ENCODE results near the gene MYOM3.

The MYOM3 gene

DNA sequence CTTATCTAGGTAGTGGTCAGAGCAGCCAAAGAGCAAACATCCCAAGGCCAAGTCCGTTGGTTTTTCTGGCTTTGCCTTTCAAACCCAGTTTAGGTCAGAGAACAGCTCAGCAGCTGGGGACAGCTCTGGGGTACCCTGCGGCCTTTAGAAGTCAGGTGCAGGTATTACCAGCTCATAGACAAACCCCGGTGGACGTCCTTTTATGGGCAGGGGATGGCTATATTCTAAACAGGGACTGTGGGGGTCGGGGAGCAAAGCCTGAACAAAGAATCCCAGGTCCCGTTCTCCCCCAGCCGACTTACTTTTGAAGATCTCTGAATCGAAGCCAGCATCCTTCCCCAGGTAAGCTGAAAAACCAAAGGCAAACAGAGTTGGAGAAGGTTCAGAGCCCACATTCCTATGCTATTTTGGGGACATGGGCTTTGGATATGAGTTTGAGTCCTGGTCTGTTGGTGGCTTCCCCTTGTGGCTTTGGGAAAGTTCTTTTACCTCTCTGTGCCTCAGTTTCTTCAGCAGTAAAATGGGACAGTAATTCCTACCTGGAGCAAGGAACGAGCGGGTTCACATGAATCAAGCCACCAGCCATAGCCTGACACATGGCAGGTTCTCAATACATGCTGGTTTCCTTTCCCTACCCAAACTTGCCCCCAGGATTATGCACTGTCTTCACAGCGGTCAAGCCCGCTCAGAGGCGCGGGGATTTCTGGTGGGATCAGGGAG is 16.6 kb downstream of the MYOM3 start:
- no peak for DNase-seq

DNA sequence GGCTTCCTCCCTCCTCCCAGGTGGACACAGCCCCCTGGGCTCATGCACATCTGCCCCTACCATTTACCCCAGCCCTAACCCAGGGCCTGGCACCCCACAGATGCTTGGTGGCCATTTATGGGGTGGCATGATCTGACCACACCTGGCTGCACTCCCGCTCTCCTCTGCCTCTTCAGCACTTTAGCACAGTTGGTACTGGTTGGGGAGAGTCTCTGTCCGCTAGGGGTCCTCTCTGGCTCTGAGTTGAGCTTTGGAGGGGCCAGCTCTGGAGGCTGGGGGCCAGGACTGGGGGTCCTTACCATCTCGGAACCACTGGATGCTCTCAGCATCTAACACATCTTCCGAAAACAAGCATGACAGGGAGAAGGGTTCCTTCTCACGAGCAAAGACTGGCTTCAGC is 17.4 kb downstream of the MYOM3 start:
- no peak for DNase-seq

DNA sequence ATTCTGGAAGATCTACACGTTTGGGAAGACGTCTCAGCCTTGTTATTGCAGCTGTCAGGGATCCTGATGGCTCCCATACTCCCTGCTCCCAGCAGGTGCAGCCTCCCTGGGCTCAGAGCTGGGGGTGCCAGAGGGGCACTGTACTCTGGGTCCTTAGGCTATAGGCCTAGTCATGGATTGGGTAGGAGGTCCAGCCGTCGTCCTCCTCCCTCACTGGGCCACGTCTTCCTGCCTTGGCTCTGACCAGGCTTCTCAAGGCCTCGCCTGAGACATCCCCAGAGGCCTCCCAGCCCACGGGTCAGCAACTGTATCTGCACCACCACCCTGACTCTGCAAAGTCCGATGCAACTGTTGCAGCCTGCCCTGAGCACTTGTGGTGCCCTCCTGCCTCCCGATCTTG is 18.2 kb downstream of the MYOM3 start:
- no peak for DNase-seq

DNA sequence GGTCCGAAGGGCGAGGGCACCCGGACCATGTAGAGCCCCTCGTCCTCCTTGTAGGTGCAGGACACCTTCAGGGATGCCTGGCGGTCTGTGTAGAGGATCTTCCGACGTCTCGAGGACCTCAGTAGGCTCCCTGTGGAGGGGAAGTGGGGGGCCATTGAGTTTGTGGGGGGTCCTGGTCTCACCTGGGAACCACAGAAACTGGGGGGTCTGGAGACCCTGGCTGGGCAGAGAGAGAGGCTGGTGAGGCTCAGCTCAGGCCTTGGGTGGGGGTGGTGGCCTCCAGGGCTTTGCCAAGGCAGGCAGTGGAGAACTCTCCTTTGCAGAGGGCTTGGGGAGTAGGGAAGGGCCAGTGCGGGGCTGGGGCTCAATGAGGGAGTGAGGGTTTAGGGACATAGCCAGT is 19.0 kb downstream of the MYOM3 start:
- DNase-seq: no peak

DNA sequence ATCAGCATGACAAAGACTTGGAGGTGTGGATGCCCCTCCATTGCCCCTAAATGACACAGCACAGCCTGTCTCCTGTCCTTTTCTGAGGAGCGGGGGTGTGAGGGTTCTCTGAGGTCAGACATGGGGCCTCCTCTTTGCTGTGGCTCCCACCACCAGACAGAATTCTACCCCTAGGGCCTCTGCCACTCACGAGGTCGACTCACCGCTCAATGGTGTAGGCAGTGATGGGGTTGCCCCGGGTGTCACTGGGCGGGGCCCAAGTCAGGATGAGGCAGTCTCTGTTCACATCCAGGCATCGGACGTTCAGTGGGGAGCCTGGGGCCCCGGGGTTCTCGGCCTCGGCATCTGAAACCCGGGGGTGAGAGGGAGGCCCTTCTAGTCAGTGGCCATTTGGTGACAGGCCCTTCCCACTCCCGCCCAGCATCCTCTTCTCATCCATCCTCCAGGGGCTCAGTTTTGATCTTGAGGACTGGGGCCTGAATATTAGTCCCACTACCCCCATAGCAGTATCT is 19.9 kb downstream of the MYOM3 start:
- DNase-seq: no peak

DNA sequence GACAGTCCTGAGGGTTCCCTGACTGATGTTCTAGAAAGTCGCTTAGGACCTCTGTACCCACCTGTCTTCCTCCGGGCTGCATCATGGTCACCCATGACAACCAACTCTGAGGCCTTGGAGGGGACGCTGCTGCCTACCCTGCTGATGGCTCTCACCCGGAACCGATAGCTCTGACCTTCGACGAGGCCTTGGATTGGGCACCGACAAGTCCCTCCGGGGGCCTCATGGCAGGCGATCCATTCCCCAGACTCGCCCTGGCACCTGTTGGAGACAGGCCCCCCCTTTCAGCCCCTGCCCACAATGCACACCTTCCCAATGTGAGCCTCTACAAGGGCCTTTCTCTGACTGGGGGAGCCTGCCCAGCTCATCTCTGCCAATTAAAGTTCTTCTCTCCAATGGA is 21.2 kb downstream of the MYOM3 start:
- DNase-seq: no peak

DNA sequence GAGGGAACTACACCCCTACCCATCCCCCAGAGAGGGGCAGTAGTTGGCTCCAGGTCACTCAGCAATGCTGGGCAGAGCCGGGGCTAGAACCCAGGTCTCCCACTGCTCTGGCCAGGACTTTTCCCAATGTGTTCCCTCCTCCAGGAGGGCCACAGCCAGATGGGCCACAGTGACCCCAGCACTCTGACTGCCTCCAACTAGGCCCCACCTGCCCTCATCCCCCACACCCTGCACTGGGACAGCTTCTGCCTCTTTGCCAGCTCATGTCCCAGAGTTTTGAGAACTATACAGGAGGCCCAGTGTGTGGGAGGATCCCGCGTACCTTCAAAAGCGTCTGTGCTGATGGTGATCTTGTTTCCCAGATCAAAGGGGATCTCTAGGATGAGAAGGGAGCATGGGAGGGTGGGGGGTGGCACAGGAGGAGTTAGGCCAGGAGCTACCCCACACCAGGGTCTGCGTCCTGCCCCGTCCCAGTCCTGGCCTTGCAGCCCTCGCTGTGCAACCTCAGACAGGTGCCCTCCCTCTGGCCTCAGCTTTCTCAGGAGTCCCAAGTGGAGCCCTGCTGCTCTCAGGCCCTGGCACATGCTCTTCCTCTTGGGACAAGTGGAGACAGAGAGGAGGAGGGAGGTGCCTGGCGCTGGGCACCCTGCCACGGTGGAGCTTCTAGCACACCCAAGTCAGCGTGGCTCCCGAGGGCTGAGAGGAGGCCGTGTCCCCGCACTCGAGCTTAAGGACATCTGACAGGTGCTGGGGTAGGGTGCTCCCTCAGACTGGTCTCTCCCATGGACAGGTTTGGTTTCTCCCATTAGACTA is 22.0 kb downstream of the MYOM3 start:
- peak; percentile 30 for DNase-seq

DNA sequence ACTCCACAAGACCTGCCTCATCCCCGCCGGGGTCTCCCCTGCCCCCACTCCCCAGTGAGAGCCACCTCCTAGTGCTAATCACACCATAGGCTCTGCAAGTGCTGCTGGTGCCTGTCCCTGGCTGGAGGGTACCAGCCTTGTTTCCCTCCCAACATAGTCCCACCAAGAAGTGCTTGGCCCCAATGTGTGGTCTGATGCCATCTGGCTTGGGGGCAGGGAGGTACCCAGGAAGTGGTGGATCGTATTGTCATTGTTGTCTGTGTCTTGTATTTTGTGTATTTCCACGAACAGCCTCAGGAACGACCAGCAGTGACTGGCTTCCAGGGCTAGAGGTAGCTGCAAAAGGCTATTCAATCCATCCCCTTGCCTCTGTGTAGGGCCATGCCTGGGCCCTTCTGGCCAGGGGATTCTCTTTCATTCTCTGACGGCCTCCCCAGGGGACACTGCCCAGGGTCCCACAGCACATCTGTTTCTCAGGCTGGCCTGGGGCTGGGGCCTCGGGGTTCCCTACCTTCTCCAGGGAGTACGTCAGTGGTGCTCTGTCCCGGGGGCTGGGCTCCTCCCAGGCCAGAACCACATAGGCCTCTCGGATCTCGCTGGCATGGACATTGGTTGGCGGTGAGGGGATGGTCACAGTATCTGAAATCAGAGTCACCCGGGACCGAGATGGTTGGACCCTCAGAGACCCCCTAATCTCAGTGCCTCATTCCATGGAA is 22.8 kb downstream of the MYOM3 start:
- no peak for DNase-seq

DNA sequence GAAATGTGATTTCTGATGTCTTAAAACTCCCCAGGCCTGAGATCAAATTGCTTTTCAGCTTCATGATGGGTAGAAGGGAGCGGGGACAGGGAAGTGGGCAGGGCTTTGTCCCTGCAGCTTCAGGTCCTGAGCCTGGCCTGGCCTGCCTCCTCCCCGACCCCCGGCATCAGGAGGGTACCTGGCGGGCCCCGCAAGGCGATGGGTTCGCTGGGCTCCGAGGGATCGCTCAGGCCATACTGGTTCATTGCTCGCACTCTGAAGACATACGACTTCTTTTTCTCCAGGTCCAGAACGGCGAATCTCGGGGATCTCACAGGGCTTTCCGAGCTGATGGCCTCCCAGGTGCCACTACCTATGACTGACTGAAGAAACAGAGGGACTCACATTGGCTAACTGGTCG is 25.5 kb downstream of the MYOM3 start:
- no peak for DNase-seq

DNA sequence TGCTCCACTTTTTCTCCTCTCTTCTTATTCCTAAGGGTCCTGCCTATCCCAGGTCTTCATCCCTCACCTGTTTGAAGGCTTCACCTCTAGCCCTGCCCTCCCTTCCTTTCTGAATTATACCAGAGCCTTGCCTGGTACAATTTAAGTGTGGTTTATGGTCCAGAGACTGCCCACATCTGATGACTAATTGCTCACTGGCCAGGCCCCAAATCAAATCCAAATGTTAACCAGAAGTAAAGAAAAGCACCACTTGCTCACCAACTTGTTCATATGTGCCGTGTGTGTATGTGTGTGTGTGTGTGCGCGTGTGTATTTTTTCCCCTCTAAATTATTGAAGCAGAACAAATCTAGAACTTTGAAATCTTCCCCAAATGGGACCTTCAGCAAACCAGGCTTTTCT is 26.4 kb downstream of the MYOM3 start:
- no peak for DNase-seq

DNA sequence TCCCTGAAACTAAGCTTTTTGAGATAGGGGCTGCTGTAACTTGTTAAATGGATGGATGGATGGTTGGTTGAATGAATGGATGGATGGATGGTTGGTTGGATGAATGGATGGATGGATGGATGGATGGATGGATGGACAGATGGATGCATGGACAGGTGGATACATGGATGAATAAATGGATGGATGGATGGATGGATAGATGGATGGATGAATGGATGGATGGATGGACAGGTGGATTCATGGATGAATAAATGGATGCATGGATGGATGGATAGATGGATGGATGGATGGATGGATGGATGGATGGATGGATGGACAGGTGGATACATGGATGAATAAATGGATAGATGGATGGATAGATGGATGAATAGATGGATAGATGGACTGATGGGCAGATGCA is 26.9 kb downstream of the MYOM3 start:
- no peak for DNase-seq

DNA sequence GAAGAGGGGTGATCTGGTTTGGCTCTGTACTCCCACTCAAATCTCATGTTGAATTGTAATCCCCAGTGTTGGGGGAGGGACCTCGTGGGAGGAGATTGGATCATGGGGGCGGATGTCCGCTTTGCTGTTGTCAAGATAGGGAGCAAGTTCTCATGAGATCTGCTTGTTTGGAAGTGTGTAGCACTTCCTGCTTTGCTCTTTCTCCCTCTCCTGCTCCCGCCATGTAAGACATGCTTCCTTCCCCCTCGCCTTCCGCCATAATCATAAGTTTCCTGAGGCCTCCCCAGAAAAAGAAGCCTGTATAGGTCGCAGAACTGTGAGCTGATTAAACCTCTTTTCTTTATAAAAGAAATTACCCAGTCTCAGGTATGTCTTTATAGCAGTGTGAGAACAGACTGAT is 27.9 kb downstream of the MYOM3 start:
- DNase-seq: no peak

DNA sequence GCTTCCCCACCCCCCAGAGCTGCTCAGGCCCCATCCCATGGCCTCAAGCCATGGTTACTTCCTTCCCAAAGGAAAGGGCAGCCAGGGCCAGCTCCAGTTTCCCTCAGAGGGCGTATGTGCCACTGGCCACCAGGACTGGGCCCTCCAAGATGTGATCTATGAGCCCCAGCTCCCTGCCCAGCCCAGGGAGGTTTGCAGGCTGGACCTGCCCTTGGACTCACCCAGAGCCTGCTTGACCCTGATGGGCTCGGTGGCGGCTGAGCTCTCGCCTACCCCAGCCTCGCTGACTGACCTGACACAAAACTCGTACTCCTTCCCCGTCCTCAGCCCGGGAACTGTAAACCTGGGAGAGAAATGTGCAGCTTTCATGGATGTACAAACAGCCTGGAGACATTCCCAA is 29.6 kb downstream of the MYOM3 start:
- no peak for DNase-seq

DNA sequence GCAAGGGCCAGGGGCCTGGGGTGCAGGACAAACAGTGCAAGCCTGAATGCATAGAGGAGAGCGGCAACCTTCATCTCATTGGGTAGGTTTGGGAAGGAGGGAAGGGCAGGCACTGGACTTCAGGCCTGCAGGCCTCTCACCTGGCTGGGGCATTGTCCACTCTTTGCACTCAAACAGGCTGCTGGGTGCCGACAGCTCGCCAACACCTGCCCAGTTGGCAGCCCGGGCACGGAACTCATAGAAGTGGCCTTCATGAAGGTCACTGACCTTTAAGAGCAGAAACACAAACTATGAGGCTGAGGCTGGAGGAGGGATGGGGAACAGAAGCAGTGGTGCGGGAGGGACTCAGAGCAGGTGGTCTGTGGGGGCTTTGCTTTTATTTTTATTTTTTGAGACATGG is 30.7 kb downstream of the MYOM3 start:
- DNase-seq: no peak

DNA sequence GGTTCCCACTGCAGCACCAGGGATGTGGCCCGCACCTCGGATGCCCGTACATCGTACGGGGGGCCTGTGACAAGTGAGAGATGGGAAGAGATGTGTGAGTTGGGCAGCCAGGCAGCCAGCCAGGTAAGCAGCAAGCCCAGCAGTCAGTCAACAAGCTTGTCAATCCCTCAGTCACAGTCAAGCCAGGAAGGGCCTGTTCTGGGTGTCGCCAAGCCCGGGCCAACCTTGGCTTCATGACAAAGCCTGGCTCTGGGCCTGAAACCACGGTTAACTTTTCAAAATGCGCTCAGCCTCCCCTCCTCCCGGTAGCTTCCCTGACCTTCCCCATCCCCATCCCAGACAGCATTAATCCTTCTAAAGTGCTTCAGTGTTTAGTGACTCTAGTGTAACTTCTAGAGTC is 31.8 kb downstream of the MYOM3 start:
- no peak for DNase-seq

DNA sequence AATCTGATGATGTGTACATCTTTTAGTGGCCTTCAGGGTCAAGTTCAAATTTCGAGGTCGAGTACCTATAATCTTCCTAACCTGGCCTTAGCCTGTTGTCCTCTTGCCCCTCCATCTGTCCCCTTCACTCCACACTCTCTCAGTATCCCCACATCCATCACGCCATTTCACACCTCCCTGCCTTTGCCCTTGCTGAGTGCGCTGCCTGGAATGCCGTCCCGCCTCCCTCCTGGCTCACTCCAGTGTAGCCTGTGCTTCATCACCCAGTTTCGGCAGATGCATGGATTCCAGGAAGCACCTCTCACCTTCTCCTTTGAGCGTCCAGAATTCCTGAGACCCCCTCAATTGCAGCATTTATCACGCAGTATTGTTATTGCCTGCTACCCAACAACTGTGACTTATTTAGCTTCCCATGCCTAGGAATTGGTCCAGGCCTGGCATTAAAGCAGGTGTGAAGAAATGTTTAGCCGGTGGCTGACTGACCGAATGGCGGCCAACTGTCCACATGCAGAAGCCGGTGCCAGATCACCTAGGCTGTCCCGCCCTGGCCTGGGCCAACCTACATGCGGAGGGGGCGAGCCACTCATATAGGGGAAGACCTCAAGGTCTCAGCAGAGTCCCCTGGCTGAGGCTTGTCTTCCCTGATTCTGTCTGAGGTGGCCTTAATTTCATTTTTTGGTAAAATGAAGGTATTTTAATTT is 34.5 kb downstream of the MYOM3 start:
- no peak for DNase-seq

DNA sequence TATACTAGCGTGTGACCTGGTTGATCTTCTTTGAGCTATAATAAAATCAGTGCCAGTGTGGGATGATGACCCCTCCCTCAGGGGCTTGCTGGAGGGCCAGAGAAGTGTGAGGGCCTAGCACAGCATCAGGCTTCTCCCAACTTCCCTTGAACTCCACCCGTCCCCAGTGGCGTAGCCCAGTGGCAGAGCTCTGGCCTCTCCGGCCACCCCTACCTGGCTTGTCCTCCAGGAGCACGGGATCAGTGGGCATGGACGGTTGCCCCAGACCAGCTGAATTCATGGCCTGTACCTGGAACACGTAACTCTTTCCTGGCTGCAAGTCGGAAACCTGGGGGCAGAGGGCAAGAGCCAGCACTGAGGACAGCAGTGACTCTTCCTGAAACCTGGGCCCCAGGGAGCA is 36.0 kb downstream of the MYOM3 start:
- no peak for DNase-seq

DNA sequence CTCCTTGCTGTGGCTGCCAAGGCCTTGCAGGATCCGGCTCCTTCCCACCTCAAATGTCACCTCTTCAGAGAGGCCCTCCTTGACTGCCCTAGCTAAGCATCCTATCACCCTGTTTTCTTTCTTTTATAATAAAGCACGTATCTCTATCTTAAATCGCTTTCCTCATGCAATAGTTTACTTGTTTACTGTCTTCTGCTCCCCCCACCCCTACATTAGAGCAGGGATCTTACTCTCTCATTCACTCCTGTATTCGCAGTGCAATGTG is 36.4 kb downstream of the MYOM3 start:
- DNase-seq: no peak

DNA sequence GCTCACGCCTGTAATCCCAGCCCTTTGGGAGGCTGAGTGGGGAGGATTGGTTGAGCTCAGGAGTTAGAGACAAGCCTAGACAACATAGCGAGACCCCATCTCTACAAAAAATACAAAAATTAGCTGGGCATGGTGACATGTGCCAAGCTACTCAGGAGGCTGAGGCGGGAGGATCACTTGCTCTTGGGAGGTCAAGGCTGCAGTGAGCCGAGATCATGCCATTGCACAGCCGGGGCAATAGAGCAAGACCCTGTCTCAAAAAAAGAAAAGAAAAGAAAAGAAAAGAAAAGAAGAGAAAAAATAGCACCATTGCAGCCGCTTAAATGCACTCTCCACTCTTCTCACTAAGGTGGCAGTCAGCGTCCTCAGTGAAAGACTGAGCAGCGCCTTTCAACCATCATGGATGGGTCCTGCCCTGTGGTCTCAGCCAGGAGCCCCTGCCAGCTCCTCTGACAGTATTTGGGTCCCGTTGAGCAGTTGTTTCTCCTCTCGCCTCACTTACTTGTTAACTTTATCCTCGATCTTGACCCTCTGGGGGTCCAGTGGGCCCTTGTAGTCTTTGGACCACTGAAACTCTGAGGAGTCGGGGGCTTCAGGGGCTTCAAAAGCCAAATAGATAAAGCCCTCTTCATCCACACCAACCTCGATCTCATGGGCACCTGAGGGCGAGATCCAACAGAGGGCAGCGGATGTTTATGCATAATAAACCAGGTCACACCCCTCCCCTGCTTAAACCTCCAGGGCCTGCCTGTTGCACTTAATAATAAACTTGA is 36.9 kb downstream of the MYOM3 start:
- no peak for DNase-seq

DNA sequence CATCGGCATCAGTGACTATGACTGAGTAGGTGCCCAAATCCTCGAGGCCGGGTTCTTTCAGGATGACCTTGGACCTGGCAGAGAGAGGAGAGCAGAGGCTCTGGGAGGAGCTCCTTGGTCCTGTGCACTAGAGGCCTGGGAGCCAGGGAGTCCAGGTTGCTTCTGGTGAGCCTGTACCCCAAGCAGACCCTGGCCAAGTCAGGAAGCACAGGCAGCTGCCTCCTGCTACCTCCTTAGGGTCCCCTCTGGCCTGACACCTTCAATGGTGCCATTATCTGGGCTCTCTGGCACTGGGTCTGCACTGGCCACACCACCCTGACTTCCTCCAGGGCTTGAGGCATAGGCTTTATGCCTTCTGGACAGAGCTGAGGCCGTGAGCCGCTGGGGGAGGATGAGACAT is 37.7 kb downstream of the MYOM3 start:
- no peak for DNase-seq

DNA sequence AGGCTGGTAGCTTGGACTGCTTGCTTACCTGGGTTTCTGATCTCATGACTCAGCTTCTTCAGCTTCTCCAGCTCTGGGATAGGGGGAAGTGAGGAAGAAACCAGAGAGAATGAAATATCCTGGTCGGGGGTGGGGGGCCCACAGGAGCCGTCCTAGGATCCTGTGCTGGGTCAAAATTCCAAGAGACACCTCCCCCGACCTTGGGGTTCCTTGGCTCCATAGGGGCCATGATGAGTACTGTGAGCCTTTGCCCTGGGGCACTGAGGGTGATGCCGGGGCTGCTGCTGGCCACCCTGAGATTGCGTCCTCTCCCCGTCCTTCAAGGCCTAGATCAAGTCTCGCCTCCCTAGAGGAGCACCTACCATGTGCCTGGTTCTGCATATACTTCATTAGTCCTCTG is 40.0 kb downstream of the MYOM3 start:
- no peak for DNase-seq

DNA sequence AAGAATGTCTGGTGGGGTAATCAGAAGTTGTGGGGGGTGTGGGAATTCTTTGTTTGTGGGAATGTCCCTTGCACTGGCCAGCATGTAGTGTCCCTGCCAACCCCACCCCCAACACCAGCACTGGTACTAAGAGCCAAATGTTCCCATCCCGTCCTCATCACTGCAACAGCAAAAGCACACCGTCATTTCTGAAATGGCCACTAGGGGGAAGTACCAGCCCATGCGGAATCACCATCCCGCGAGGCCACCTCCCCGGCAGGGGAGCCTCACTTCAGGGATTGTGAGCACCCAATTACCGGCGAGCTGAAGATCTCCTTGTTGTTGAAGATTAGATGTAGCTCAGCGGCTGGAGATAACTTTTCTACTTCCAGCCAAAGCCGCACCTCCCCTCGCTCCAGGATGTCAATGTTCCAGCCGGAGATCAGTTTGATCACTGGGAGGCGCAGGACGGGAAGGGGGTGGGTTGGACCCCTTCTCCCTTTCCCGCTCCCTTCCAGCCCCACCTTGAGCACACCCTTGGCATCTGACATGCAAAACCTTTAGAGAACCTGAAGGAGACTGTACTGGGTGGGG is 41.0 kb downstream of the MYOM3 start:
- DNase-seq: peak; percentile 83
